IPS-20b (cell line): Measurements from ENCODE around the gene NCKAP1.

Source experiments
- H3K27ac ChIP-seq: one replicate; pipeline ENCODE4 v1.5.1; 2013; ENCODE audit warnings: low read length
- H3K27me3 ChIP-seq: 2 replicates; pipeline ENCODE4 v1.6.1; 2013; ENCODE audit warnings: mild to moderate bottlenecking, low read length, inconsistent platforms; ENCODE audit not compliant: insufficient read depth
- H3K36me3 ChIP-seq: 2 replicates; pipeline ENCODE4 v1.6.1; 2013; ENCODE audit warnings: low read depth, mild to moderate bottlenecking, inconsistent platforms, low read length, moderate library complexity; ENCODE audit not compliant: insufficient read depth
- H3K4me1 ChIP-seq: 2 replicates; pipeline ENCODE4 v1.6.1; 2013; ENCODE audit warnings: mild to moderate bottlenecking, control low read depth, inconsistent platforms, low read length, moderate library complexity; ENCODE audit not compliant: insufficient read depth
- H3K4me3 ChIP-seq: 2 replicates; pipeline ENCODE4 v1.5.1; 2013; ENCODE audit warnings: mild to moderate bottlenecking, low read length, inconsistent platforms
- H3K9ac ChIP-seq: 2 replicates; pipeline ENCODE4 v1.6.1; 2013; ENCODE audit warnings: low read depth, mild to moderate bottlenecking, inconsistent platforms, low read length, moderate library complexity
- H3K9me3 ChIP-seq: 2 replicates; pipeline ENCODE4 v1.6.1; 2013; ENCODE audit warnings: mild to moderate bottlenecking, low read depth, low read length, inconsistent platforms; ENCODE audit not compliant: insufficient read depth

The NCKAP1 gene, protein sequence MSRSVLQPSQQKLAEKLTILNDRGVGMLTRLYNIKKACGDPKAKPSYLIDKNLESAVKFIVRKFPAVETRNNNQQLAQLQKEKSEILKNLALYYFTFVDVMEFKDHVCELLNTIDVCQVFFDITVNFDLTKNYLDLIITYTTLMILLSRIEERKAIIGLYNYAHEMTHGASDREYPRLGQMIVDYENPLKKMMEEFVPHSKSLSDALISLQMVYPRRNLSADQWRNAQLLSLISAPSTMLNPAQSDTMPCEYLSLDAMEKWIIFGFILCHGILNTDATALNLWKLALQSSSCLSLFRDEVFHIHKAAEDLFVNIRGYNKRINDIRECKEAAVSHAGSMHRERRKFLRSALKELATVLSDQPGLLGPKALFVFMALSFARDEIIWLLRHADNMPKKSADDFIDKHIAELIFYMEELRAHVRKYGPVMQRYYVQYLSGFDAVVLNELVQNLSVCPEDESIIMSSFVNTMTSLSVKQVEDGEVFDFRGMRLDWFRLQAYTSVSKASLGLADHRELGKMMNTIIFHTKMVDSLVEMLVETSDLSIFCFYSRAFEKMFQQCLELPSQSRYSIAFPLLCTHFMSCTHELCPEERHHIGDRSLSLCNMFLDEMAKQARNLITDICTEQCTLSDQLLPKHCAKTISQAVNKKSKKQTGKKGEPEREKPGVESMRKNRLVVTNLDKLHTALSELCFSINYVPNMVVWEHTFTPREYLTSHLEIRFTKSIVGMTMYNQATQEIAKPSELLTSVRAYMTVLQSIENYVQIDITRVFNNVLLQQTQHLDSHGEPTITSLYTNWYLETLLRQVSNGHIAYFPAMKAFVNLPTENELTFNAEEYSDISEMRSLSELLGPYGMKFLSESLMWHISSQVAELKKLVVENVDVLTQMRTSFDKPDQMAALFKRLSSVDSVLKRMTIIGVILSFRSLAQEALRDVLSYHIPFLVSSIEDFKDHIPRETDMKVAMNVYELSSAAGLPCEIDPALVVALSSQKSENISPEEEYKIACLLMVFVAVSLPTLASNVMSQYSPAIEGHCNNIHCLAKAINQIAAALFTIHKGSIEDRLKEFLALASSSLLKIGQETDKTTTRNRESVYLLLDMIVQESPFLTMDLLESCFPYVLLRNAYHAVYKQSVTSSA

GRCh38 chr2:183038341-183039300 is at the start of gene NCKAP1:
Gene NCKAP1, minus strand, starts transcription at chr2:183038457. Its CDS starts 358 bp downstream, at chr2:183038099.
- peaks cover 10% of the 10 kb centered on the region for H3K27me3 ChIP-seq
- H3K9ac ChIP-seq: peak within 1 kb of the TSS; percentile 80
- H3K9me3 ChIP-seq: no peaks in the 10 kb centered on the region
- H3K4me1 ChIP-seq: peaks cover 26% of the 10 kb centered on the region; the same call in 1 of the 2 replicates
- no peaks in the 10 kb centered on the region for H3K36me3 ChIP-seq
- no peak within 1 kb of the TSS for H3K27ac ChIP-seq
- H3K4me3 ChIP-seq: peak within 1 kb of the TSS; percentile 90

GRCh38 chr2:183081911-183082310 is 43.7 kb upstream of the NCKAP1 start:
- H3K9me3 ChIP-seq: no peaks in the 10 kb centered on the region
- no peak overlapping the region for H3K4me3 ChIP-seq
- H3K27ac ChIP-seq: no peak overlapping the region
- peaks cover 18% of the 10 kb centered on the region; the same call in 1 of the 2 replicates for H3K4me1 ChIP-seq
- no peaks in the 10 kb centered on the region for H3K36me3 ChIP-seq
- no peak overlapping the region for H3K9ac ChIP-seq
- no peaks in the 10 kb centered on the region for H3K27me3 ChIP-seq

GRCh38 chr2:183079139-183079775 is 41.0 kb upstream of the NCKAP1 start:
- Histone ChIP-seq H3K9me3 (no peaks in the 10 kb centered on the region), H3K9ac (peak overlapping the region; percentile 69; the same call in 1 of the 2 replicates), H3K36me3 (no peaks in the 10 kb centered on the region), H3K4me1 (peaks cover 18% of the 10 kb centered on the region; the same call in 1 of the 2 replicates), H3K4me3 (peak overlapping the region; percentile 87), H3K27me3 (no peaks in the 10 kb centered on the region), H3K27ac (peak overlapping the region; percentile 19)

DNA sequence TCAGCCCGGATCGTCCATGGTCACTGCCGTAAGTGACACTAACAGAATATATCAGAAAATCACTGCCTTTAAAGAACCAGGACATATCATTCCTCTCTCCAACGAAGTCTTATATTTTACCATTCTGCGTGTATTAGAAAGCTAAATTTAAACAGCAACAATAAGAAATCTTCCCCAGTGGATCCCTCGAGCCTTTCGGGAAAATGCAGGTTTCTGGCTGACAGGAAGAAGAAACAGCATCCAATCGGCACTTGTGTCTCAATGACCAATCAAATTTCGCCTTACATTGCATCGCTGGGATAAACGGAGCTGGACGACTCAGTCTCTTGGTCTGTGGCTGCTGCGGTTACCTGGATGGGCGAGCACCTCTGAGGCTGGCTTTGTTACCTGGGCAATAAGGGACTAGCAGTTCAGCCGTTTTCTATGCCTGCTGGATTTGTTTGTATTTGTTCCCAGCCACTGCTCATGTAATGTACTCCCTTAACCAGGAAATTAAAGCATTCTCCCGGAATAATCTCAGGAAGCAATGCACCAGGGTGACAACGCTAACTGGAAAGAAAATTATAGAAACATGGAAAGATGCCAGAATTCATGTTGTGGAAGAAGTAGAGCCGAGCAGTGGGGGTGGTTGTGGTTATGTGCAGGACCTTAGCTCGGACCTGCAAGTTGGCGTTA is 40.3 kb upstream of the NCKAP1 start, which contains the start of gene DUSP19:
DUSP19 (plus strand) TSS at position 284 of the 675 bp plus-strand sequence; CDS start at position 471, 187 bp downstream.
- Histone ChIP-seq H3K9me3 (no peaks in the 10 kb centered on the region), H3K4me1 (peaks cover 18% of the 10 kb centered on the region; the same call in 1 of the 2 replicates), H3K4me3 (peak within 1 kb of the TSS; percentile 87), H3K9ac (peak within 1 kb of the TSS; percentile 69; the same call in 1 of the 2 replicates), H3K36me3 (no peaks in the 10 kb centered on the region), H3K27ac (peak within 1 kb of the TSS; percentile 19), H3K27me3 (no peaks in the 10 kb centered on the region)

DNA sequence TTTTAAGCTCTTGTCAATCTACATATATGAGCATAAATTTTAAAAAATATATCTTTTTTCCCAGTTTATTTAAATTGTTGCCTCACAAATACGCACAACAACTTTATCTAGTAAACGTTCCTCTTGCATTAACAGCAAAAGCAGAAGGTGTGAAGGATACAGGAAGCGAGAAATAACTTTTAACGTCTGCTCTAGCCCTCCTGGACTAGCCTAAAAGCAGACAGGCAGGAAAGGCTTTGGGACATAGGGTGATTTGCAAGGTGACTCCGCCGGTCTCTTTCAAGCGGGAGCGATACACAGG is 39.9 kb upstream of the NCKAP1 start:
- H3K9ac ChIP-seq: peak overlapping the region; percentile 46; the same call in 1 of the 2 replicates
- H3K4me1 ChIP-seq: peaks cover 18% of the 10 kb centered on the region; the same call in 1 of the 2 replicates
- H3K9me3 ChIP-seq: no peaks in the 10 kb centered on the region
- no peak overlapping the region for H3K27ac ChIP-seq
- H3K36me3 ChIP-seq: no peaks in the 10 kb centered on the region
- H3K4me3 ChIP-seq: peak overlapping the region; percentile 87
- H3K27me3 ChIP-seq: no peaks in the 10 kb centered on the region

DNA sequence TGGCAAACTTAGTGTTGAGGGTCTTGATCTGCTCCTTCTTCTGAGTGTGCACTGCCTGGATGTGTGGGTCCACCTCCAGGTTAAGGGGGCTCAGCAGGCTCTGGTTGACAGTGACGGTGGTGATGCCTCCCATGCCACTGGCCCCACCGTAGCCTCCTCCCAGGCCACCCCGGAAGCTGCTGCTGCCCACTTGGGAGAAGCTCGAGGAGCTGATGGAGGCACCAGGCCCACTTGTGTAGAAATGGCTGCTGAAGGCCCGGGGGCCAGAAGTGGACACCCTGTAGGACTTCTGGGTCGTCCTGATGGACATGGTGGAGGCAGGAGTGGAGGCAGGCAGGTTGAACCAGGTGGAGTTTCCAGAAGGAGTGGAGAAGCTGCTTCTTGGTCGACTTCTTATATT is 33.9 kb upstream of the NCKAP1 start:
- Histone ChIP-seq H3K9ac (no peak overlapping the region), H3K4me1 (no peaks in the 10 kb centered on the region), H3K27me3 (no peaks in the 10 kb centered on the region), H3K36me3 (no peaks in the 10 kb centered on the region), H3K27ac (no peak overlapping the region), H3K4me3 (no peak overlapping the region), H3K9me3 (peaks cover 11% of the 10 kb centered on the region)

- Histone ChIP-seq H3K4me1 (no peaks in the 10 kb centered on the region), H3K27ac (no peak overlapping the region), H3K9ac (no peak overlapping the region; the same call in 1 of the 2 replicates), H3K36me3 (no peaks in the 10 kb centered on the region), H3K9me3 (peaks cover 11% of the 10 kb centered on the region), H3K27me3 (no peaks in the 10 kb centered on the region), H3K4me3 (no peak overlapping the region; the same call in 1 of the 2 replicates)
These were observed 32.9 kb upstream of the NCKAP1 start for GRCh38 chr2:183070942-183071844.

- H3K9ac ChIP-seq: no peak overlapping the region
- H3K36me3 ChIP-seq: no peaks in the 10 kb centered on the region
- H3K9me3 ChIP-seq: peaks cover 11% of the 10 kb centered on the region
- no peak overlapping the region for H3K4me3 ChIP-seq
- no peak overlapping the region for H3K27ac ChIP-seq
- no peaks in the 10 kb centered on the region for H3K27me3 ChIP-seq
- no peaks in the 10 kb centered on the region for H3K4me1 ChIP-seq
These were observed 30.9 kb upstream of the NCKAP1 start for GRCh38 chr2:183069174-183069573.

GRCh38 chr2:183068561-183068960 is 30.3 kb upstream of the NCKAP1 start:
- Histone ChIP-seq H3K9me3 (peaks cover 11% of the 10 kb centered on the region), H3K36me3 (no peaks in the 10 kb centered on the region), H3K4me3 (no peak overlapping the region), H3K27ac (no peak overlapping the region), H3K27me3 (no peaks in the 10 kb centered on the region), H3K4me1 (no peaks in the 10 kb centered on the region), H3K9ac (no peak overlapping the region)
